MCF 10A (cell line): Measurements from ENCODE around the gene CAPN15. TPM values are rescaled to one million over a fixed set of nuclear protein-coding genes. Genes with fewer than 3 reads are reported as not detected.
A peak's percentile ranks its signal among the peaks of the same experiment; 100 is the strongest.

Experiments
- BruUV-seq: library from RNA; stranded (reverse); fragments of 400-500 nt; replicated peaks from 2 replicates; lab custom pipeline; 2021; lab: Mats Ljungman, UMichigan
- CTCF ChIA-PET: fragments of 300-600 bp; sonication (Branson Sonifier 250); formaldehyde crosslinking; extraction: SDS; loops from one replicate; lab custom pipeline; 2021; ENCODE audit warnings: antibody characterized with exemption, inconsistent platforms; lab: Yijun Ruan, JAX
- POLR2A ChIA-PET: fragments of 300-600, 350-650 bp; sonication (Branson Sonifier 250); formaldehyde crosslinking; extraction: SDS; loops from one replicate; lab custom pipeline; 2020; ENCODE audit warnings: antibody characterized with exemption, inconsistent platforms; lab: Yijun Ruan, JAX
- DNase-seq: peaks from one replicate; pipeline ENCODE4 v3.0.0-alpha.2; 2018; ENCODE audit not compliant: unreplicated experiment
- H3K27ac Mint-ChIP-seq: one replicate; pipeline ENCODE4 v1.8.0; 2022; ENCODE audit warnings: mild to moderate bottlenecking, low read depth, mixed read lengths; ENCODE audit not compliant: unreplicated experiment
- H3K27me3 Mint-ChIP-seq: one replicate; pipeline ENCODE4 v1.8.0; 2022; ENCODE audit warnings: mixed read lengths; ENCODE audit not compliant: insufficient read depth, unreplicated experiment
- H3K36me3 Mint-ChIP-seq: one replicate; pipeline ENCODE4 v1.8.0; 2022; ENCODE audit warnings: mild to moderate bottlenecking, moderate library complexity, mixed read lengths; ENCODE audit not compliant: insufficient read depth, unreplicated experiment
- H3K4me1 Mint-ChIP-seq: one replicate; pipeline ENCODE4 v1.8.0; 2022; ENCODE audit warnings: mixed read lengths; ENCODE audit not compliant: insufficient read depth, unreplicated experiment
- H3K4me3 Mint-ChIP-seq: one replicate; pipeline ENCODE4 v1.8.0; 2022; ENCODE audit warnings: mild to moderate bottlenecking, moderate library complexity, mixed read lengths; ENCODE audit not compliant: unreplicated experiment
- H3K9me3 Mint-ChIP-seq: one replicate; pipeline ENCODE4 v1.8.0; 2022; ENCODE audit warnings: mixed read lengths; ENCODE audit not compliant: unreplicated experiment
- intact Hi-C: fragments of 100-400 bp; cut with micrococcal nuclease; formaldehyde crosslinking; loops from 2 replicates; pipeline ENCODE4 v1.14.1; 2022
- total RNA-seq: library from RNA; stranded (reverse); gene quantifications from 2 replicates; pipeline ENCODE4 v1.2.3, GENCODE V29; 2022
- TF ChIP-seq, protein P1 (sequence below): fragments of 200-600 bp; IDR thresholded peaks from one replicate; pipeline ENCODE4 v1.8.0; 2022; ENCODE audit warnings: antibody characterized with exemption, mild to moderate bottlenecking; ENCODE audit not compliant: unreplicated experiment

The CAPN15 gene
- total RNA-seq, 1 experiment from 2014 or later: 81.1 TPM

DNA sequence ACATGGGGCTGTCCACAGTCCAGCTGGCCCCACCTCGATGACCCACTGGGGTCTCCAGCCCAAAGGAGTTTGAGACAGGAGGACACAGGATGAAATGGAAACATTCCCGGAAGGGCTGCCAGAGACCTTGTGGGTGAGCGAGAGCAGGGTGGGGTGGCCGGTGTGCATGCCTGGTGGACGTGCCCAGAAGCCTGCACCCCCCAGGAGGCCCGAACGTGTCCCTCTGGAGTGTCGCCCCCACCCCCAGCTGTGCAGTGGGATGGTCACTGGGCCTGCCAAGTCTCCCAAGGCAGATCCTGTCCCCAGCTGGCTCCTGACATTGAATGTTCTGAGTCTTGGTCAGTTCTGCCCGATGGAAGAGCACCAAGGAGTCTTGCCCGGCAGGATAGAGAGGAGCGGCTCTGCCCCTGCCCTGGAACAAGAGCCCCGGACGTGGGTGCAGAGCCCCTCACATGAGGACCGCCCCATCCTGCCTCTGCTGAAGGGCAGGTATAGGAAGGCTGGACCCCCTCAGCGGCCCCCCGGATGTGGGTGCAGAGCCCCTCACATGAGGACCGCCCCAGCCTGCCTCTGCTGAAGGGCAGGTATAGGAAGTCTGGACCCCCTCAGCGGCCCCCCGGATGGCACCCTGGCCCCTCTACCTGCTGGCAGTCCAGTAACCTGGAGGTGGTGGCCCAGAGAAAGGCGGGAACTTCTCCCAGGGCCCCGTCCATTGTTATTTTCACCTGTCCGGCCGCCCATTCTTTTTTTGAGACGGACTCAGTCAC is 3.1 kb upstream of the CAPN15 start:
- no peak overlapping the region for H3K4me3 Mint-ChIP-seq

GRCh38 chr16:525123-525519 is 2.4 kb upstream of the CAPN15 start:
- BruUV-seq: no TSS peak
- Mint-ChIP-seq H3K9me3 (no peaks in the 10 kb centered on the region), H3K27me3 (no peaks in the 10 kb centered on the region), H3K27ac (peak overlapping the region; percentile 89), H3K36me3 (peaks cover 32% of the 10 kb centered on the region), H3K4me3 (peak overlapping the region; percentile 85), H3K4me1 (peaks cover 8% of the 10 kb centered on the region)
- DNase-seq: no peak
- POLR2A ChIA-PET: interaction anchor here (0.5 to 3.4 kb wide), 11 partner anchors 8 to 216 kb away, joined by 3 to 40 read pairs (median 4); partner anchors contain the start of genes CIAO3, DECR2, RAB11FIP3 and RHOT2
- intact Hi-C loops: loop anchor here (1.0 to 10.0 kb wide), 2 partner anchors 100 to 133 kb away; partner anchors contain the start of gene RAB11FIP3
- CTCF ChIA-PET: interaction anchor here (0.9 to 1.3 kb wide), 2 partner anchors 98 to 101 kb away, joined by 3 to 6 read pairs; no protein-coding TSS in a partner anchor
- TF ChIP-seq, protein P1, sequence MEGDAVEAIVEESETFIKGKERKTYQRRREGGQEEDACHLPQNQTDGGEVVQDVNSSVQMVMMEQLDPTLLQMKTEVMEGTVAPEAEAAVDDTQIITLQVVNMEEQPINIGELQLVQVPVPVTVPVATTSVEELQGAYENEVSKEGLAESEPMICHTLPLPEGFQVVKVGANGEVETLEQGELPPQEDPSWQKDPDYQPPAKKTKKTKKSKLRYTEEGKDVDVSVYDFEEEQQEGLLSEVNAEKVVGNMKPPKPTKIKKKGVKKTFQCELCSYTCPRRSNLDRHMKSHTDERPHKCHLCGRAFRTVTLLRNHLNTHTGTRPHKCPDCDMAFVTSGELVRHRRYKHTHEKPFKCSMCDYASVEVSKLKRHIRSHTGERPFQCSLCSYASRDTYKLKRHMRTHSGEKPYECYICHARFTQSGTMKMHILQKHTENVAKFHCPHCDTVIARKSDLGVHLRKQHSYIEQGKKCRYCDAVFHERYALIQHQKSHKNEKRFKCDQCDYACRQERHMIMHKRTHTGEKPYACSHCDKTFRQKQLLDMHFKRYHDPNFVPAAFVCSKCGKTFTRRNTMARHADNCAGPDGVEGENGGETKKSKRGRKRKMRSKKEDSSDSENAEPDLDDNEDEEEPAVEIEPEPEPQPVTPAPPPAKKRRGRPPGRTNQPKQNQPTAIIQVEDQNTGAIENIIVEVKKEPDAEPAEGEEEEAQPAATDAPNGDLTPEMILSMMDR: no peak

More for the DNA sequence above, 3.1 kb upstream of the CAPN15 start:
- Mint-ChIP-seq H3K36me3 (peaks cover 38% of the 10 kb centered on the region), H3K27ac (no peak overlapping the region), H3K9me3 (no peaks in the 10 kb centered on the region), H3K27me3 (no peaks in the 10 kb centered on the region), H3K4me1 (peaks cover 8% of the 10 kb centered on the region)
- intact Hi-C loops: loop anchor here (1.0 to 10.0 kb wide), 2 partner anchors 100 to 132 kb away; partner anchors contain the start of gene RAB11FIP3
- no TSS peak for BruUV-seq
- POLR2A ChIA-PET: interaction anchor here (1.1 kb wide), 1 partner anchor 17 kb away, joined by 3 read pairs; no protein-coding TSS in a partner anchor
- CTCF ChIA-PET: interaction anchor here (0.6 to 0.7 kb wide), 2 partner anchors 68 to 441 kb away, joined by 3 read pairs; no protein-coding TSS in a partner anchor
- TF ChIP-seq, protein P1: no peak
- no peak for DNase-seq

- peak overlapping the region; percentile 89 for H3K27ac Mint-ChIP-seq
- peak overlapping the region; percentile 85 for H3K4me3 Mint-ChIP-seq
- no peaks in the 10 kb centered on the region for H3K27me3 Mint-ChIP-seq
- TF ChIP-seq, protein P1: no peak
- intact Hi-C loops: loop anchor here (1.0 to 10.0 kb wide), 2 partner anchors 101 to 133 kb away; partner anchors contain the start of gene RAB11FIP3
- CTCF ChIA-PET: interaction anchor here (0.7 to 1.3 kb wide), 5 partner anchors 11 to 203 kb away, joined by 3 to 6 read pairs (median 3); no protein-coding TSS in a partner anchor
- POLR2A ChIA-PET: interaction anchor here (0.5 to 4.0 kb wide), 17 partner anchors 8 to 215 kb away, joined by 3 to 40 read pairs (median 7); partner anchors contain the start of genes CIAO3, DECR2, METTL26 and RAB11FIP3
- H3K36me3 Mint-ChIP-seq: peaks cover 32% of the 10 kb centered on the region
- H3K4me1 Mint-ChIP-seq: peaks cover 8% of the 10 kb centered on the region
- peak; percentile 92 for DNase-seq
- H3K9me3 Mint-ChIP-seq: no peaks in the 10 kb centered on the region
- no TSS peak for BruUV-seq
Measured at GRCh38 chr16:525520-526180, 1.9 kb upstream of the CAPN15 start.
